Keratinocyte (primary cell): ENCODE measurements around the gene POLR2B. TPM values are rescaled to one million over a fixed set of nuclear protein-coding genes. Genes with fewer than 3 reads are reported as not detected.
"Not testable (repeated sequence)": the region's sequence is repeated elsewhere in the genome, so short reads cannot be mapped to it uniquely, and the experiment has no call there.

Experiments
- DNase-seq: peaks from one replicate; pipeline ENCODE4 v3.0.0-alpha.2; 2011; ENCODE audit warnings: low read depth, missing footprints, low spot score
- FAIRE-seq: peaks from 2 replicates; lab custom pipeline; 2011; peaks lifted over from hg19 to GRCh38; lab: Jason Lieb, UNC
- H2AFZ ChIP-seq: 2 replicates; pipeline ENCODE4 v1.6.0; 2012; ENCODE audit warnings: low read length, control low read depth, inconsistent platforms; ENCODE audit not compliant: control insufficient read depth
- H3K27ac ChIP-seq: 2 replicates; pipeline ENCODE4 v1.5.1; 2011; ENCODE audit warnings: low read length; ENCODE audit not compliant: control insufficient read depth, insufficient read depth
- H3K27me3 ChIP-seq: 3 replicates; pipeline ENCODE4 v1.6.0; 2011; ENCODE audit warnings: low read length; ENCODE audit not compliant: control insufficient read depth, insufficient read depth; ENCODE audit errors: extremely low read depth
- H3K36me3 ChIP-seq, 2 experiments: 2 replicates in 1 of 2; 3 replicates in 1 of 2; pipeline ENCODE4 v1.5.1; 2011; ENCODE audit warnings: low read length in 2 of 2, mild to moderate bottlenecking in 1 of 2; ENCODE audit not compliant: control insufficient read depth in 2 of 2, insufficient read depth in 2 of 2; ENCODE audit errors: extremely low read depth in 1 of 2
- H3K4me1 ChIP-seq: 3 replicates; pipeline ENCODE4 v1.5.1; 2011; ENCODE audit warnings: low read length; ENCODE audit not compliant: control insufficient read depth, insufficient read depth; ENCODE audit errors: extremely low read depth
- H3K4me2 ChIP-seq: 3 replicates; pipeline ENCODE4 v1.6.0; 2011; ENCODE audit warnings: low read depth, low read length; ENCODE audit not compliant: control insufficient read depth, insufficient read depth; ENCODE audit errors: extremely low read depth
- H3K4me3 ChIP-seq, 3 experiments: fragments of 200-600 bp in 1 of 3; sonication (generic) in 1 of 3; 2 replicates in 2 of 3; 3 replicates in 1 of 3; pipeline ENCODE4 v1.5.1; 2011 to 2016; ENCODE audit warnings: low read length in 3 of 3, mild to moderate bottlenecking in 3 of 3, control low read depth in 2 of 3, inconsistent platforms in 1 of 3, low read depth in 1 of 3, mixed read lengths in 1 of 3, mixed run types in 1 of 3, moderate library complexity in 1 of 3; ENCODE audit not compliant: control insufficient read depth in 2 of 3, insufficient read depth in 2 of 3; ENCODE audit errors: extremely low read depth in 1 of 3
- H3K79me2 ChIP-seq: 2 replicates; pipeline ENCODE4 v1.6.0; 2012; ENCODE audit warnings: low read length; ENCODE audit not compliant: control insufficient read depth, insufficient read depth
- H3K9ac ChIP-seq: 3 replicates; pipeline ENCODE4 v1.6.0; 2011; ENCODE audit warnings: low read length; ENCODE audit not compliant: control insufficient read depth, insufficient read depth; ENCODE audit errors: extremely low read depth
- H3K9me1 ChIP-seq: 3 replicates; pipeline ENCODE4 v1.6.0; 2011; ENCODE audit warnings: low read length; ENCODE audit not compliant: control insufficient read depth, insufficient read depth; ENCODE audit errors: extremely low read depth
- H3K9me3 ChIP-seq: 2 replicates; pipeline ENCODE4 v1.5.1; 2012; ENCODE audit warnings: low read depth, low read length; ENCODE audit not compliant: control insufficient read depth
- H4K20me1 ChIP-seq: 3 replicates; pipeline ENCODE4 v1.6.0; 2011; ENCODE audit warnings: low read length; ENCODE audit not compliant: control insufficient read depth, insufficient read depth; ENCODE audit errors: extremely low read depth
- EZH2 ChIP-seq: IDR thresholded peaks from one replicate; pipeline ENCODE4 v1.6.1; 2012; ENCODE audit warnings: inconsistent platforms, mild to moderate bottlenecking, low read length, moderate library complexity
- dilution Hi-C: fragments of 300-500 bp; cut with MboI; formaldehyde crosslinking; loops from one replicate; pipeline ENCODE4 v1.7.0; 2020; ENCODE audit warnings: low sequenced_read_pairs; ENCODE audit not compliant: extremely low pct_ligation_motif_present
- polyA plus RNA-seq, 5 experiments: library from polyadenylated mRNA; depleted of rRNA in 3 of 5; stranded (reverse) in 3 of 5; stranded (forward) in 1 of 5; unstranded in 1 of 5; fragments of >200 nt; gene quantifications; 1 replicate in 1 of 5; 2 replicates in 3 of 5; 3 replicates in 1 of 5; pipeline versions ENCODE4 v1.2.1 to v1.2.3, GENCODE V29; 2011 to 2012; ENCODE audit warnings: missing spikeins in 2 of 5, low read depth in 1 of 5, low replicate concordance in 1 of 5
- TF ChIP-seq, protein P1 (sequence below), 3 experiments: IDR thresholded peaks in 1 of 3; conservative IDR thresholded peaks in 1 of 3; optimal IDR thresholded peaks in 1 of 3; 2 replicates in 2 of 3; 3 replicates in 1 of 3; pipeline versions ENCODE3 to v1.5.1; 2011; ENCODE audit warnings: low read length in 3 of 3, mild to moderate bottlenecking in 3 of 3, moderate library complexity in 2 of 3, control low read depth in 1 of 3, inconsistent platforms in 1 of 3; ENCODE audit not compliant: insufficient read depth in 2 of 3; ENCODE audit errors: extremely low read depth in 1 of 3

Gene POLR2B
- polyA plus RNA-seq, 1 donor (not counting 4 experiments of a cell fraction or from before 2014, with no cell fraction given) = 153 TPM

DNA sequence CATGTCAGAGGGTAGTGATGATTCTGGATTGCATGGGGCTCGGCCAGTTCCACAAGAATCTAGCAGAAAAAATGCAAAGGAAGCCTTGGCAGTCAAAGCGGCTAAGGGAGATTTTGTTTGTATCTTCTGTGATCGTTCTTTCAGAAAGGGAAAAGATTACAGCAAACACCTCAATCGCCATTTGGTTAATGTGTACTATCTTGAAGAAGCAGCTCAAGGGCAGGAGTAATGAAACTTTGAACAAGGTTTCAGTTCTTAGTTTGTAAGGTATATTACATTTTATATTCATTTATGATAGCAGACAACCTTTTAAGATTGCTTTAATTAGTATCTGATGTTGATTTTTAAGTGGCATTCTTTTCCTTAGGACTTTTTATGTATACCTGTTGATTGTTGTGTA, 46.8 kb upstream of the POLR2B start:
- FAIRE-seq (no peak), DNase-seq (no peak)
- H3K36me3 ChIP-seq = peaks cover 7 to 10% of the 10 kb centered on the region in 2 experiments
- no peaks in the 10 kb centered on the region for H3K27me3 ChIP-seq
- no peak overlapping the region for H3K9ac ChIP-seq
- H3K79me2 ChIP-seq = peaks cover 3% of the 10 kb centered on the region
- H4K20me1 ChIP-seq = no peaks in the 10 kb centered on the region
- H3K9me3 ChIP-seq = no peaks in the 10 kb centered on the region
- no peak overlapping the region for H3K4me3 ChIP-seq
- H3K4me1 ChIP-seq = peaks cover 2% of the 10 kb centered on the region
- H3K4me2 ChIP-seq = no peak overlapping the region
- dilution Hi-C loops = no loop called here
- H2AFZ ChIP-seq = no peak overlapping the region
- no peaks in the 10 kb centered on the region for H3K9me1 ChIP-seq
- TF ChIP-seq, protein P1, sequence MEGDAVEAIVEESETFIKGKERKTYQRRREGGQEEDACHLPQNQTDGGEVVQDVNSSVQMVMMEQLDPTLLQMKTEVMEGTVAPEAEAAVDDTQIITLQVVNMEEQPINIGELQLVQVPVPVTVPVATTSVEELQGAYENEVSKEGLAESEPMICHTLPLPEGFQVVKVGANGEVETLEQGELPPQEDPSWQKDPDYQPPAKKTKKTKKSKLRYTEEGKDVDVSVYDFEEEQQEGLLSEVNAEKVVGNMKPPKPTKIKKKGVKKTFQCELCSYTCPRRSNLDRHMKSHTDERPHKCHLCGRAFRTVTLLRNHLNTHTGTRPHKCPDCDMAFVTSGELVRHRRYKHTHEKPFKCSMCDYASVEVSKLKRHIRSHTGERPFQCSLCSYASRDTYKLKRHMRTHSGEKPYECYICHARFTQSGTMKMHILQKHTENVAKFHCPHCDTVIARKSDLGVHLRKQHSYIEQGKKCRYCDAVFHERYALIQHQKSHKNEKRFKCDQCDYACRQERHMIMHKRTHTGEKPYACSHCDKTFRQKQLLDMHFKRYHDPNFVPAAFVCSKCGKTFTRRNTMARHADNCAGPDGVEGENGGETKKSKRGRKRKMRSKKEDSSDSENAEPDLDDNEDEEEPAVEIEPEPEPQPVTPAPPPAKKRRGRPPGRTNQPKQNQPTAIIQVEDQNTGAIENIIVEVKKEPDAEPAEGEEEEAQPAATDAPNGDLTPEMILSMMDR (optimal IDR thresholded peaks at IDR 0.05 in 1 of 3, IDR thresholded peaks at IDR 0.05 in 1 of 3, conservative IDR thresholded peaks at IDR 0.05 in 1 of 3; ENCODE audit: extremely low read depth in 1 of 3, insufficient read depth in 2 of 3, low read length in 3 of 3) = no peak
- no peak for TF ChIP-seq EZH2
- no peak overlapping the region for H3K27ac ChIP-seq

- FAIRE-seq = peak; percentile 94
These were observed 41.4 kb upstream of the POLR2B start for GRCh38 chr4:56937262-56937661.

DNA sequence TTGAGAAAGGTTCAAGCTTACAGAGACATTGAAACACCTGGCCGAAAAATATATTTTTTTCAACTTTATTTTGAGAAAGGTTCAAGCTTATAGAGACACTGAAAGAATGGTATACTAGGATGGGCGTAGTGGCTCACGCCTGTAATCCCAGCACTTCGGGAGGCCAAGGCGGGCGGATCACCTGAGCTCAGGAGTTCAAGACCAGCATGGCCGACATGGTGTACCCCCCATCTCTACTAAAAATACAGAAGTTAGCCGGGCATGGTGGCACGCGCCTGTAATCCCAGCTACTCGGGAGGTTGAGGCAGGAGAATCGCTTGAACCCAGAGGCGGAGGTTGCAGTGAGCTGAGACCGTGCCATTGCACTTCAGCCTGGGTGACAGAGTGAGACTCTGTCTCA, 38.9 kb upstream of the POLR2B start:
- H3K4me1 ChIP-seq = peaks cover 13% of the 10 kb centered on the region
- H3K4me3 ChIP-seq, H2AFZ ChIP-seq, DNase-seq, FAIRE-seq, H3K79me2 ChIP-seq, H3K9me3 ChIP-seq, dilution Hi-C loops, H3K9ac ChIP-seq, H3K4me2 ChIP-seq, H3K27me3 ChIP-seq, H4K20me1 ChIP-seq, H3K36me3 ChIP-seq, H3K27ac ChIP-seq, H3K9me1 ChIP-seq: not testable (repeated sequence)

More at GRCh38 chr4:56937262-56937661, 41.4 kb upstream of the POLR2B start:
- peaks cover 0 to 2% of the 10 kb centered on the region in 2 experiments for H3K36me3 ChIP-seq
- H3K4me1 ChIP-seq = peaks cover 13% of the 10 kb centered on the region
- no peaks in the 10 kb centered on the region for H3K79me2 ChIP-seq
- H3K4me3 ChIP-seq = no peak overlapping the region
- DNase-seq = peak; percentile 56
- no peaks in the 10 kb centered on the region for H3K9me1 ChIP-seq
- dilution Hi-C loops = no loop called here
- TF ChIP-seq, protein P1 (optimal IDR thresholded peaks at IDR 0.05 in 1 of 3, IDR thresholded peaks at IDR 0.05 in 1 of 3, conservative IDR thresholded peaks at IDR 0.05 in 1 of 3; ENCODE audit: extremely low read depth in 1 of 3, insufficient read depth in 2 of 3, low read length in 3 of 3) = no peak
- no peak for TF ChIP-seq EZH2
- H3K9me3 ChIP-seq = no peaks in the 10 kb centered on the region
- H4K20me1 ChIP-seq = no peaks in the 10 kb centered on the region
- no peak overlapping the region for H2AFZ ChIP-seq
- H3K27ac ChIP-seq = peak overlapping the region; percentile 29
- H3K27me3 ChIP-seq = no peaks in the 10 kb centered on the region
- peak overlapping the region; percentile 39 for H3K4me2 ChIP-seq
- no peak overlapping the region for H3K9ac ChIP-seq
